Stimulated activated CD4-positive, alpha-beta T cell treated with anti-CD3 and anti-CD28 coated beads, Interleukin-2, amount 100 ng/mL, for 48 hours (primary cell): ENCODE data around the gene C2CD2L.
"Not testable (repeated sequence)": the region's sequence is repeated elsewhere in the genome, so short reads cannot be mapped to it uniquely, and the experiment has no call there.

Experiments
- DNase-seq, 2 donors: peaks; one replicate each; pipeline ENCODE4 v3.0.0-alpha.2; 2020

Gene C2CD2L

GRCh38 chr11:119153049-119153818 is 46.1 kb downstream of the C2CD2L start:
- no peak for DNase-seq

- DNase-seq, result no peak
Observed at GRCh38 chr11:119154178-119154577, 47.0 kb downstream of the C2CD2L start.

- DNase-seq, result no peak
Observed at GRCh38 chr11:119155733-119156492, 48.8 kb downstream of the C2CD2L start.

- no peak for DNase-seq
Observed at GRCh38 chr11:119156496-119156895, 49.4 kb downstream of the C2CD2L start.

- DNase-seq, result no peak
Observed at GRCh38 chr11:119157063-119157462, 49.9 kb downstream of the C2CD2L start.

- DNase-seq, result no peak
Observed at GRCh38 chr11:119158467-119158866, 51.3 kb downstream of the C2CD2L start.

- DNase-seq, result no peak
Observed at GRCh38 chr11:119160151-119160550, 53.0 kb downstream of the C2CD2L start.

GRCh38 chr11:119161871-119162270 is 54.7 kb downstream of the C2CD2L start:
- DNase-seq, result no peak

- DNase-seq, result no peak
Observed at GRCh38 chr11:119166368-119167076, 59.4 kb downstream of the C2CD2L start.

- DNase-seq, result not testable (repeated sequence)
Observed at GRCh38 chr11:119167077-119167458, 59.9 kb downstream of the C2CD2L start.

GRCh38 chr11:119167933-119168332 is 60.8 kb downstream of the C2CD2L start:
- no peak for DNase-seq
